NCI-H1694 treated with DMSO at 0.1 percent for 48 hours (cell line): Measurements from ENCODE around the gene DOCK6.
"Not testable (repeated sequence)": the region's sequence is repeated elsewhere in the genome, so short reads cannot be mapped to it uniquely, and the experiment has no call there.

Experiments used
- DNase-seq: peaks from one replicate; lab custom pipeline; 2025; lab: John Stamatoyannopoulos, UW

Gene DOCK6

DNA sequence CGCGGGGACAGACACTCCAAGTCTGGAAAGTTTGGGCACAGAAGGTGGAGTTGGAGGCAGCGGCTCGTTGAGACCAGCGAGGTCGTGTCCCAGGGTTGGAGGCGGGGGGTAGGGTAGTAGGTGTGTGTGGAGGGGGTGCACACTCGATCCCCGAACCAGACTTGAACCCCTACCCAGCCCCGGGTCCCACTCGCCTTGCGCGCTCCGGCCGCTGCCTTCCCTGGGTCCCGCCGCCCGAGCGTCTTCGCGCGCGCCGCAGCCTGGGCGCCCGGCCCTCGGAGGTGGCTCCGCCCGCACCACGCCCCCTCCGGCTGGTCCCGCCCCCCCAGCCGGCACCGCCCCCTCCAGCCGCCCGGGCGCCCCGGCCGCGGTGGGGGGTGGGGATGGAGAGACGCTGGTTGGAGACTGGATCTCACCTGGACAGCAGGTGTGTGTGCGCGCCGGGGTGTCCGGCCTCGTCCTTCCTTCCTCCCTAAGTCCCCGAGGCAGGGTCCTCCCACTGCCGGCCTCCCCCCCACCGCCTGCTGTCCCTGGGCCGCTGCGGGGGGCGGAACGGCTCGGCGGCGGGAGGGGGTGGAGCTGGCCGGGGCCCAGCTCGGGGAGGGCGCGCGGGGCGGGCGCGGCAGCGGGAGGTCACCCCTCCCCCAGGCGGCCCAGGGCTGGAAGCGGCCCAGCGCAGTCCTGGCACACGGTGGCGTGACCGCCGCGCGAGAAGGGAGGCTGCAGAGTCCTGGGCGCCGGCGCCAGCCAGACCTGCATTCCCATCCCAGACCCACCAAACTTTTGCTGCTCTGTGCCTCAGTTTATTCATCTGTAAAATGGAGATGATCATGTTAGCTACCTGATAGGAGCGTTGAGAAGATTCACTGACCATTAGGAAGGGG is 64.8 kb downstream of the DOCK6 start, which contains the start of gene KANK2:
KANK2 (minus strand) TSS at position 255 of the 884 bp plus-strand sequence. CDS start 3,034 bp downstream, outside the sequence.
- DNase-seq, result peak; percentile 15

DNA sequence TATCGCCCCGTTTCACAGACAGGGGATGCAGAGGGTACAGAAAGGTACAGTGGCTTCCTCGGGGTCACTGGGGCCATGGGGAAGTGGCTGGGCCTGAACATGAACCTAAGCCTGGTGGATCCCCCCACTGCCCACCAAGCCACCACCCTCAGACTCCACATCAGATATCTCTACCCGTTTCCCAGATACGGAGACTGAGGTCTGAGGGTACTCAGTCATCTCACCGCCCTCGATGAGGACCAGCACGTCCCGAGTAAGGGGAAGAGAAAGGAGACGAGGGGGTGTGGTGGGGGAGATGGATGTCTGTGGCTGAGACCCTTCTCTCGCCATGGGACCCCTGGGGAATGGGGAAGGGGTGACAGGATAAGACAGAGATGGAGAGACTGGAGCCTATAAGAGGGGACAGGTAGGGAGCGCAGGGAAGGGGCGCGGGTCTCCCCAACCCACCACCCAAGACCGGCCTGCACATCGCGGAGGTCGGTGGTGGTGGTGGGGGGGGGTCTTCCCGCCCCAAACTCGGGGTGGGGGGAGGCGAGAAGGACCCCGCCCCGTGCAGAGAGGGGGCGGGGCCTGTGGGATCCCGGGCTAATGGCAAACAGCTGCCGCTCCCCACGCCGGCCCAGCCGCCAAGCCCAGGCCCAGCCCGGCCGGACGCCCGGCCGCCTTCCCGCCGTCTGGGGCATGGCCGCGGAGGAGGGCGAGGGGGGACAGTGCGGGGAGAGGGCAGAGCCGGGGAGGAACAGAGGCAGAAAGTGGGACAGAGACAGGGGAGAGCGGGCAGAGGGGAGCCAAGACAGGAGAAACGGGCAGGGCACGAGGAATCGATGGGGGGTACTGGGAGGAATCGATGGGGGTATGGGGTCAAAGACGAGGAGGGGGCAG is 65.7 kb downstream of the DOCK6 start:
- no peak for DNase-seq

DNA sequence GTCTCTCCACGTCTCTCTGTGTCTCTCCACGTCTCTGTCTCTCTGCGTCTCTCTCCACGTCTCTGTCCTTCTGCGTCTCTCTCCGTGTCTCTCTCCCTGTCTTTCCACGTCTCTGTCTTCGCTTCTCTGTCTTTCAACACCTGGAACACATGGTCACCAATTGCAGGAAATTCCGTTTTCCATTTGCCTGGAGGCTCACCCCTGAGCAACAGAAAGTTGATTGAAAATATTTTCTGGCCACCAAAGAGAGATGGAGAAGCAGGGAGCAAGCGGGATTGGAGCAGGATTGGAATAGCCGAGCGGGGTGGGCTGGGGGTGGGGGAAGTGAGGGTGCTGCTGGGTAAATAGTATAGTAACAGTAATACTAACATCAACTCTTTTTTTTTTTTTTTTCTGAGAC is 66.6 kb downstream of the DOCK6 start:
- no peak for DNase-seq

DNA sequence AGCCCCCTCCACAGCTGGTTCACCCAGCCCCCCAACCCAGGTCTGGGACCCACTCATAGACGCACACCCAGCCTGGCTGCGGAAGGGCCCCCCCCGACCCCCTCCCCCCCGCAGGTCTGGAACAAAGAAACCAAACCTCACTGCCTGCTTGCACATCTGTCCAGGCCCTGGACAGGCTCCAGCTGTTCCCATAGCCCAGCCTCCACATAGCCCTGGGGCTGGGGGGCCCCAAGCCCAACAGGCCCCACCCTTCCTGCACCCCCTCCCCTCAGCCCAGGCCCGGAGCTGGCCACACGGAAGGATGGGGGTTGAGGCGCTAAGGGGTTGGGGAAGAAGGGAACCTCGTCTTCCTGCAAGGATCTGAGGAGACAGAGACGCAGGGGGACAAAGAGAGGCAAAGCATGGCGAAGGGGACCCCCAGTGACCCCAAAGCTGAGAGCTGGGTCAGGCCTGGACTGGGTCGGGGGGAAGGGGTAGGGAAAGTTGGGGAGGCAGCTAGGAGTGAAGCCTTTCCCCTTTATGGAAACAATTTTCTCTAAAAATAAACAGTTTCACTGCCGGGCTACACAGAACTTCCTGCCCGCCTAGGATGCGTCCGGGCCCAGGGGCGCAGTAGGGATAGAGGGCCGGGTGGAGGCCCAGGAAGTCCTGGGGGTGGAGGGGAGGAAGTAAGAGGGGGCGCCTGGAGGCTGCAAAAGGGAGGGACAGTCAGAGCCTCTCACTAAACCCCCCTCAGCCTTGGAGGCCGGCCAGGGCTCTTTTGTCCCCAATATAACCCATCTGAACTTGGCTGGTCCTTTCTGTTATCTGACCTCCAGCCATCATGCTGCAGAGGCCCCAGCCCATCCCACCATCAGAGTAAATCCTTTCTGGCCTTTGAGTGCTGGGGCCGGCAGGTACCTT is 67.4 kb downstream of the DOCK6 start:
- no peak for DNase-seq

DNA sequence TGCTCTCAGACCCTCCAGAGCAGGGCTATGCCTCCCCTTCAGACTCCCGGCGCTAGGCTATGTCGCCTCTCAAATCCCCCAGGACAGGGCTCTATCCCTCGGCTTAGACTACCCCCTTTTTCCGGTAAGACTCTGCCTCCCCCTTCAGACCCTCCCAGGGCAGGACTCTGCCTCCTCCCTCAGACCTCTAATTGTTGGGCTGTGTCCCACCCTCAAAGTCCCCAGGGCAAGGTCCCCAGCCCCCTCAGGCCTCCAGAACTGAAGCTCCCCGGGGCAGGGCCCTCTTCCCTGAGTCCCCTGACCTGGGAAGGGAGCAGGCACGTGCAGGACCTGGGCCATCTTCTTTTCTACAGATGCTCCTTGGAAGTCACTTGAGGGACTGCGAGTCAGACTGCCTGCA is 68.2 kb downstream of the DOCK6 start:
- DNase-seq, result no peak

DNA sequence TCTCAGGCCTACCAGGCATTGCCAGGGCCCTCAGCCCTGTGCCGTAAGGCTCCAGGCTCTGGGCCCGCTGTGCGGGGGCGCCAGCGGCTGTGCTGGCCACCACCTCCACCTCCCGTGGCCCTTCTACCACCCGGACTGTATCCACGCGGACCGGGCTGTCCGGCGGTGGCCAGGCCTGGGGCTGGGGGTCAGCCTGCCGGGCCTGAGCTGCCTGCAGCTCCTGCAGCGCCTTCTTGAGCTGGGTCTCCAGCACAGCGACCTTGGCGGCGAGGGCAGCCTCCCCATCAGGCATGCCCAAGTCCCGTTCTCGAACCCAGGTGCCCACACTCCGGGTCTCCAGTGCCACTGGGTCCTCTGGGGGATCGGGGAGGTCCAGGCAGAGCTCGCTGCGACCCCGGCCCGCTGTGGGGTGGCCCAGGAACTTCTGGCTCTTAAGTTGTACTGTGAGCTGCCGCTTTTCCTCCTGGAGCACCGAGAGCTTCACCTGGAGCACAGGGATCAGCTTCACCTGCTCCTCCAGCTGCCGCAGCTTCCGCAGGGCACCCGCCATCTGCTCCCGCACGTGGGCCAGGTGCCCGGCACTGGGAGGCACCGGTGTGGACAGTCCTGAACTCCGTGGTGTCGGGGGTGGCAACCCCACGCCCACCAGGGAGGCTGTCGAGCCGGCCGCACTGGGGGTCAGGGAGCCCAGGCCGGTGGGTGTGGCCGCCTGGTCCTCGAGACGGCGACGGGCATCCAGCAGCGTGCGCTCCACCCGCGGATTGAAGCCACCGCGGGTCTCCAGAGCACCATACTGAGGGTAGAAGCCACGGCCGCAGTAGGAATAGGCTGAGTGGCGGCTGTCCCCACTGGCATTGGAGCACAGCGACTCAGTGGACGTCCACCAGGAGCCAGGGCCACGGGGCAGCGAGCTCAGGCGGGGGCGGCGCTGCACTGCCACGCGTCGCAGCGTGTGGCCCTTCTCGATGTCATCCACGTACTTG is 69.1 kb downstream of the DOCK6 start:
- DNase-seq, result no peak

DNA sequence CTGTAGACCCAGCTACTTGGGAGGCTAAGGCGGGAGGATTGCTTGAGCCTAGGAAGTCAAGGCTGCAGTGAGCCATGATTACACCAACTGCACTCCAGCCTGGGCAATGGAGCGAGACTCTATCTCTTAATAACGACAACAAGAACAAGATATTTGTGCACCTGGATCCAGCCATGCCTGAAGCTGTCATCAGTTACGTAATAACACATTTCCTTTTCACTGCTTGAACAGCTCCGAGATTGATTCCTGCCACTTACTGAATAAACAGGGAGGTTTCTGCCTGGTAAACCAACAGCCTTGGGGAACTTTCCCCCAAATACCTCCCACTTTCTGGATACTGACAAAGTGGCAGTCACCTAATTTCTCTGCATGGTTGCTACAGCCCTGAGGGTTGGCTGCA is 70.4 kb downstream of the DOCK6 start:
- DNase-seq, result no peak

DNA sequence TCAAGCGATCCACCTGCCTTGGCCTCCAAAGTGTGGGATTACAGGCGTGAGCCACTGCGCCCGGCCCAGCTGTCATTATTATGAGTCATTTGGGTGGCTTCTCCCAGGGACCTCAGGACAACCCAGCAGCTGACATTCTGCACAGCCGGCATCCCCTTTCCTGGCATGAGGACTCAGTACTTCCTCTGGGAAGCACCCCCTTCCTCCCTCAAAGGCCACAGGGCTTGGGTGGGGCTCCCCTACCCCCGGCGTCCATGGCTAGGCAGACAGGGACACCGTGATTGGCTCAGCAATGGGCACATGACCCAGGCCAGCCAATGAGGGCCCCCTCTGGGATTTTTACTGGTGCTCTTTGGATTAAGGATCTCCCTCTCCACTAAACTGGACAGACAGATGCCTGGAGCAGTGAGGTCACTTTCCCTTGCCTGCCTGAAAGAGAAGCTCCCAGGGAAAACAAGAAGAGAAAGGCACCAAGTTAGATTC is 71.0 kb downstream of the DOCK6 start:
- DNase-seq, result no peak

DNA sequence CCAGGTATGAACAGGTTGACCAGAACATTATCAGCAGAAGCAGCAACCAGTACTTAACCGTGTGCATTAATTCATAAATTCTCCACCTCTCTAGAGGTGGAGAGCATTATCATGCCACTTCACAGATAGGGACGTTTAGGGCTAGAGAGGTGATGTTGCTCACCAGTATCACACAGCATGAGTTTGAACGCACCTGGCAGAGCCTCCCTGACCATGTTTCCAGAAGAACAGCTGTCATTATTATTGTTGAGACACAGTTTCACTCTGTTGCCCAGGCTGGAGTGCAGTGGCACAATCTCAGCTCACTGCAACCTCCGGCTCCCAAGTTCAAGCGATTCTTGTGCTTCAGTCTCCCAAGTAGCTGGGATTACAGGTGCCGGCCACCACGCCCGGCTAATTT is 71.8 kb downstream of the DOCK6 start:
- no peak for DNase-seq

DNA sequence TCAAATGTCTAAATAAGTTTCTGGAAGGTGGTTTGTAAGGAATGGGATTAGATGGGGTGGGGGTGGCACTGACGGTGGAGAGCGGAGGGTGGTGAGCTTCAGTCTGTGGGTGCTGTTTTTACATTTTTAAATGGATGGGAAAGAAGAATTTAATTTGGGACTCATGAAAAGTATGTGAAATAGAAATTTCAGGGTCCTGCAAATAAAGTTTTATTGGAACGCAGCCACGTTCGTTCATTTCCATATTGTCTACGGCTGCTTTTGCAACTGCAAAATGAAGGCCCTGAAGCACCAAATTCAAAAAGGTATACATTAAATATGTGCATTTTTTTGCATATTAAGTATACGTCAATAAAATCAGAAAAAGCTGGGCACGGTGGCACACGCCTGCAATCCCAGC is 74.9 kb downstream of the DOCK6 start:
- no peak for DNase-seq

DNA sequence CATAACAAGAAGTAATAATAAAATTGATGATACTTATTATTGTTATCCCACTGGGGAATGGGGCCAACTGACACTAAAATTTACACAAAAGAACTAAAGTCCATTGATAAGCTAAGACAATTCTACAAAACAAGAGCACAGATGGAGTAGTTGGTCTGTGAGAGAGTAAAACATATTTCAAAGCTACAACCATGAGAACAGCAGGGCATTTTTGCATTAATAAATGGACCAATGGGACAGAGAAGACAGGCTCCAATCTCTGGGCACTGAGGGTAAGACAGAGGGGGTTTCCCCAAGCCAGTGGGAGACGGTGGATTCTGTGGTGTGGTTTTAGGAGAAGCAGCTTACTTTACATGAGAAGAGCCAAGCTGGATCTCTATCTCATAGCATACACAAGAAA is 79.3 kb downstream of the DOCK6 start:
- DNase-seq, result no peak

DNA sequence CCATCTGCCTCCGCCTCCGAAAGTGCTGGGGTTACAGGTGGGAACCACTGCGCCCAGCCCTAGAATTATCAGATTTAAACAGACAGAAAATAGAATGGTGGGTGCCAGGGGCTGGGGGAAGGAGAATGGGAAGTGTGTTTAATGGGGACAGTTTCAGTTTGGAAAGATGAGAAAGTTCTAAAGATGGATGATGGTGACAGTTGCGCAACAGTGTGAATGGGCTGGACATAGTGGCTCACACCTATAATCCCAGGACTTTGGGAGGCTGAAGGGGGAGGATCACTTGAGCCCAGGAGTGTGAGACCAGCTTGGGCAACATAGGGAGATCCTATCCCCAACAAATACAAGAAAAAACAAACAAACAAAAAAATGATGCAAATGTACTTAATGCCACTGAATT is 80.8 kb downstream of the DOCK6 start:
- DNase-seq, result no peak

DNA sequence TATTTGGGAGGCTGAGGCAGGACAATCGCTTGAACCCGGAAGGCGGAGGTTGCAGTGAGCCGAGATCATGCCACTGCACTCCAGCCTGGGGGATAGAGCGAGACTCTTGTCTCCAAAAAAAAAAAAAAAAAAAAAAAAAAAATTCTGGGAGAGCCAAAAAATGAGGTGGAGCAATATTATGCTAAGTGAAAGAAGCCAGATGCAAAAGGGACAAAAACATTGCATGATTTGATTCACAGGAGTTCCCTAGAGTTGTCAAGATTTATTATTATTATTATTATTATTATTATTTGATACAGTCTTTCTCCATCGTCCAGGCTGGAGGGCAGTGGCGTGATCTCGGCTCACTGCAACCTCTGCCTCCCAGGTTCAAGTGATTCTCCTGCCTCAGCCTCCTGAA is 81.3 kb downstream of the DOCK6 start:
- DNase-seq, result not testable (repeated sequence)

DNA sequence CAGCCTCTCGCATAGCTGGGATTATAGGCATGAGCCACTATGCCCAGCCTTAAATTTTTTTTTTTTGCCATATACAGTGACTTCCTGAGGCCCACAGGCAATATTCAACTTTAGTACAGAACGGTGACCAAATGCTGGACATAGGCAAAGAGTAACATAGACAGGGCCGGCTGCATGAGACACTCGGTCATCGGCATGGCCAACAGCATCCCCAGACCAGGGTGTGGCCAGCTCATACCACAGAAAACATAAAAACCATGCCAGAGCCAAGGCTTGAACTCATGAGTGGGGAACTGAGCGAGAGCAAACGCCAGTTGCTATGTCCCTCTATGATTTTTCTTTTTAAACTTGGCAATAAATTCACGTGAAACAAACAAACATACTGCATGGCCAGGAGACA is 82.0 kb downstream of the DOCK6 start:
- DNase-seq, result no peak

DNA sequence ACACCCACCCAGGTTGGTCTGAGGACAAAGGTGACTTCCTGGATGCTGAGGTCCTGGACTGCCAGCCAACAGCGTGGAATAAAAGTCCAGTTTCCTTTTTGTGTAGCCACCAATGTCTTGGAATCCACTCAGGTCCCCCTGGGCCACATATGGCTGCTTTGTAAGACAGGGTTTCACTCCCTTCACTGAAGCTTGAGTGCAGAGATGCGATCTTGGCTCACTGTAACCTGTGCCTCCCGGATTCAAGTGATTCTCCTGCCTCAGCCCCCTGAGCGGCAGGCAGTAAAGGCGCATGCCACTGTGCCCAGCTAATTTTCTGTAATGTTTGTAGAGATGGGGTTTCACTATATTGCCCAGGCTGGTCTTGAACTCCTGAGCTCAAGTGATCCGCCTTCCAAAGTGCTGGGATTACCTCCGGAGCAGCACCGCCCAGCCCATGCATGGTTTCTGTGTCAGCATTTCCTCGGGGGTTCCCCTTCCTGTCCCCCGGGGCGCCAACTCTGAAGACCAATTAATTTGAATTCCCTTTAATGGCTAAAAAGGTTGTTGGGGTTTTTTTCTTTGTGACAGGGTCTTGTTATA is 82.5 kb downstream of the DOCK6 start:
- no peak for DNase-seq

DNA sequence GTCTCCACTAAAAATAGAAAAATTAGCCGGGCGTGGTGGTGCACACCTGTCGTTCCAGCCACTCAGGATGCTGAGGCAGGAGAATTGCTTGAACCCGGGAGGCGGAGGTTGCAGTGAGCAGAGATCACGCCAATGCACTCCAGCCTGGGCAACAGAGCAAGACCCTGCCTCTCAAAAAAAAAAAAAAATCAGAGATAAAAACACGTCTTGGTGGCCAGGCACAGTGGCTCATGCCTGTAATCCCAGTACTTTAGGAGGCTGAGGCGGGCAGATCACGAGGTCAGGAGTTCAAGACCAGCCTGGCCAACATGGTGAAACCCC is 83.2 kb downstream of the DOCK6 start:
- not testable (repeated sequence) for DNase-seq

DNA sequence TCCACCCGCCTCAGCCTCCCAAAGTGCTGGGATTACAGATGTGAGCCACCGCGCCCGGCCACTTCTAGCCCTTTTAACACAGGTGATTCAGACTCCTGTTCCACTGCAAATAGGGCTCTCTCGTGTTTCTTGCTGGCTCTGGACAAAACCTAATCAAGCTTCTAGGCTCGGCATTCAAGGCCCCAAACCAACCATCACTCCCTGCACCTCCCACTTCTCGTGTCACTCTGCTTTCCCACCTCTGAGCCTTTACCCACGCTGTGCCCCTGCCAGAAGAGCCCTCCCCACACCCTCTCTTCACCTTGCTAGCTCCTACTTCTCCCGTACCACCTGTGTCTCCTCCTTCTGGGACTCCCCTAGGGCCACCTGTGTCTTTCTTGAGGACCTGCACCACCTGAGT is 84.7 kb downstream of the DOCK6 start:
- no peak for DNase-seq

DNA sequence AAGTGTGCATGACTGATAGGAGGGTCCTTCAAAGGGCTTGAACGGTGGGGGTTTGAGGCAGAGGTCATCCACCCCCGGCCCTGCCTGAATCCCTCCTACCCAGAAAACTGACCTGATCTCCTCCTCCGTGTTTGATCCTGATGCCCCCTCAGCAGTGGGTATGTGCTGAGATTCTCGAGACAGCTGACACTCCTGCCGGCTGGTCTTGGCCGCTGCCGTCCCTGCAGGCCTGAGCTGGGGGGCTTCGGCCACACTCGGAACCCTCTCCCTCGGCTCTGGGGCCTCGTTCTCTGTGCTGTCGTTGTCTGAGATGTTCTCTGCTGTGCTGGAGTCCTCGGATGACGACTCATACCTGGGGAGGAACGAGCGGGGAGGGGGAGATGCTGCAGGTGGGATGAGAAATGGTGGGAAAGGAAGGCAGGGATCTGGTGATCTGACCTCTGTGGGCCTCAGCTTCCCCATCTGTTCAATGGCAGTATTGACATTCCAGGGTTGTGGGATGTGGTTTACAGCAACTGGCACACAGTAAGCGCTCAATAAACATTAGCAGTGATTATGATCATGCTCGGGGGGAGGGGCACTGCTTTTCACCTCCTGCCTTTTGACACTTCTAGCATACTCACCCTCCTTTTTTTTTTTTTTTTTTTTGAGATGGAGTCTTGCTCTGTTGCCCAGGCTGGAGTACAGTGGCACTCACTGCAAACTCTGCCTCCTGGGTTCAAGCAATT is 85.7 kb downstream of the DOCK6 start:
- DNase-seq, result no peak

DNA sequence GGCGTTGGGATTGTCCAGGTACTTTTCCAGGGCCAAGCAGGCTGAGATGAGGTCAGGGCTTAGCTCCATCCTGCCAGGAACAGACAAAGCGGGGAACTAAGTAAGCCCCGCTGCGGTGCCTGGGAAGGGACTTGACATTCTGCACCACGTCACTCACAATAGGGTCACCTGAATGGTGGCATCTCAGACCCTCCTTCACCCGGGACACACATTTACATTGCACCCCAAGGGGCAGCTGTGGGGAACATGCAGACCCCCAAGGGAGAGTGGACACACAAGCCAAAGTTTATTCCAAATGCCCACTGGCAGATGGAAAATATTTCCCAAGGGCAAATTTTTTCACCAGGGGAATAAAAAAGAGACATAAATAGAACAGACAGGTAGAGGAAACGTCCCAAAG is 86.4 kb downstream of the DOCK6 start:
- no peak for DNase-seq

DNA sequence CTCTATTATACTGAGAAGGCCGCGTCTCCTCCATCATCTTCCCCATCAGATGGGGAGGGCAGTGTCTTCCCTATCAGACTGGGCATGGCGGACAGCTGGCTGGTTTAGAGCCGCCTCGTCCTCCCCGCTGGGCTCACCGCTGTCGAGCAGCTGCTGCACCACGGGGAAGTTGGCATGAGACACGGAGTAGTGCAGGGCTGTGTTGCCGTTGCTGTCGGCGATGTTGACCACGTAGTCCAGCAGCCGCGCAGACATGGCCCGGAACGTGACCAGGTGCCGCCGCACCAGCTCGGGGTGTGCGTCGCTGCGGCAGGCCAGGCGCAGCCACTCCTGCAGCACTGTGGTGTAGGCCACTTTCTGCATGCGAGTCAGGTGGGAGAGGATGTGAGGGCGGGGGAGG is 88.0 kb downstream of the DOCK6 start:
- DNase-seq, result no peak
